HG03097 (cell line): ENCODE measurements around the gene NDUFB5.

ENCODE experiments used
- ATAC-seq: cut with Tn5 transposase; IDR thresholded peaks from one replicate; pipeline ENCODE4 v1.9.1; 2021; ENCODE audit not compliant: unreplicated experiment, low FRiP score

NDUFB5 gene

GRCh38 chr3:179604321-179605078 is at the start of gene NDUFB5, which contains the start of gene MRPL47:
TSS of gene NDUFB5 (plus strand) at chr3:179604794. CDS start at chr3:179604816, 22 bp downstream.
TSS of gene MRPL47 (minus strand) at chr3:179604638. CDS start at chr3:179604624, 14 bp downstream.
- ATAC-seq = peak; percentile 98

- ATAC-seq = no peak
Measured at GRCh38 chr3:179558742-179559364, 45.7 kb upstream of the NDUFB5 start.

- no peak for ATAC-seq
Measured at GRCh38 chr3:179560791-179561190, 43.8 kb upstream of the NDUFB5 start.

- ATAC-seq = peak; percentile 96
Measured at GRCh38 chr3:179562591-179563270, 41.9 kb upstream of the NDUFB5 start, which contains the start of gene ACTL6A. TSS of gene ACTL6A (plus strand) at chr3:179562926. CDS start at chr3:179563093, 167 bp downstream.

GRCh38 chr3:179563271-179563783 is 41.3 kb upstream of the NDUFB5 start:
- ATAC-seq = peak; percentile 44

GRCh38 chr3:179565496-179565895 is 39.1 kb upstream of the NDUFB5 start:
- ATAC-seq = no peak

GRCh38 chr3:179580992-179581391 is 23.6 kb upstream of the NDUFB5 start:
- ATAC-seq = no peak

- ATAC-seq = no peak
Measured at GRCh38 chr3:179589143-179589542, 15.5 kb upstream of the NDUFB5 start.

- ATAC-seq = no peak
Measured at GRCh38 chr3:179590669-179591068, 13.9 kb upstream of the NDUFB5 start.

- ATAC-seq = no peak
Measured at GRCh38 chr3:179591313-179591712, 13.3 kb upstream of the NDUFB5 start.

GRCh38 chr3:179599531-179599930 is 5.1 kb upstream of the NDUFB5 start:
- no peak for ATAC-seq

- ATAC-seq = no peak
Measured at GRCh38 chr3:179603321-179603720, 1.3 kb upstream of the NDUFB5 start.

GRCh38 chr3:179603831-179604230 is 763 bp upstream of the NDUFB5 start:
- ATAC-seq = no peak

GRCh38 chr3:179606534-179607085 is 2.0 kb downstream of the NDUFB5 start:
- ATAC-seq = no peak

- ATAC-seq = peak; percentile 29
Measured at GRCh38 chr3:179608931-179609720, 4.5 kb downstream of the NDUFB5 start.

- ATAC-seq = no peak
Measured at GRCh38 chr3:179610066-179610465, 5.5 kb downstream of the NDUFB5 start.

GRCh38 chr3:179613807-179614206 is 9.2 kb downstream of the NDUFB5 start:
- ATAC-seq = no peak

- ATAC-seq = no peak
Measured at GRCh38 chr3:179615458-179616173, 11.0 kb downstream of the NDUFB5 start.

GRCh38 chr3:179622023-179622422 is 17.4 kb downstream of the NDUFB5 start:
- no peak for ATAC-seq
